GM10266 (cell line): ENCODE measurements around the gene GPR63.

ENCODE experiments used
- DNase-seq: peaks from one replicate; pipeline ENCODE4 v3.0.0; 2012; ENCODE audit errors: extremely low spot score
- CTCF ChIP-seq: IDR thresholded peaks from 2 replicates; pipeline ENCODE4 v1.5.1; 2012; ENCODE audit warnings: mild to moderate bottlenecking, low read depth; ENCODE audit not compliant: control insufficient read depth, insufficient read depth; ENCODE audit errors: missing control alignments

GPR63 gene

GRCh38 chr6:96864216-96865054, 27.2 kb upstream of the GPR63 start:
- no peak for TF ChIP-seq CTCF

GRCh38 chr6:96862560-96862959, 25.3 kb upstream of the GPR63 start:
- no peak for DNase-seq
- no peak for TF ChIP-seq CTCF

More at GRCh38 chr6:96864216-96865054, 27.2 kb upstream of the GPR63 start:
- no peak for DNase-seq

GRCh38 chr6:96861588-96861987, 24.3 kb upstream of the GPR63 start:
- no peak for DNase-seq
- no peak for TF ChIP-seq CTCF

- no peak for DNase-seq
- TF ChIP-seq CTCF: no peak
Observed at GRCh38 chr6:96856856-96857255, 19.6 kb upstream of the GPR63 start.

GRCh38 chr6:96853083-96853482, 15.8 kb upstream of the GPR63 start:
- TF ChIP-seq CTCF: no peak
- DNase-seq: no peak

- no peak for DNase-seq
- TF ChIP-seq CTCF: no peak
Observed at GRCh38 chr6:96852605-96853004, 15.3 kb upstream of the GPR63 start.

GRCh38 chr6:96851858-96852257, 14.6 kb upstream of the GPR63 start:
- no peak for TF ChIP-seq CTCF
- no peak for DNase-seq
